ENCODE measurements around the gene SLC35F6. TPM values are rescaled to one million over a fixed set of nuclear protein-coding genes. Genes with fewer than 3 reads are reported as not detected.

SLC35F6 gene
- total and polyA plus RNA-seq, 9 of the 15 experiments (the other 6 are each of a cell fraction or from before 2014, with no cell fraction given): 11.9 to 47.3 (median 22.5) TPM

DNA sequence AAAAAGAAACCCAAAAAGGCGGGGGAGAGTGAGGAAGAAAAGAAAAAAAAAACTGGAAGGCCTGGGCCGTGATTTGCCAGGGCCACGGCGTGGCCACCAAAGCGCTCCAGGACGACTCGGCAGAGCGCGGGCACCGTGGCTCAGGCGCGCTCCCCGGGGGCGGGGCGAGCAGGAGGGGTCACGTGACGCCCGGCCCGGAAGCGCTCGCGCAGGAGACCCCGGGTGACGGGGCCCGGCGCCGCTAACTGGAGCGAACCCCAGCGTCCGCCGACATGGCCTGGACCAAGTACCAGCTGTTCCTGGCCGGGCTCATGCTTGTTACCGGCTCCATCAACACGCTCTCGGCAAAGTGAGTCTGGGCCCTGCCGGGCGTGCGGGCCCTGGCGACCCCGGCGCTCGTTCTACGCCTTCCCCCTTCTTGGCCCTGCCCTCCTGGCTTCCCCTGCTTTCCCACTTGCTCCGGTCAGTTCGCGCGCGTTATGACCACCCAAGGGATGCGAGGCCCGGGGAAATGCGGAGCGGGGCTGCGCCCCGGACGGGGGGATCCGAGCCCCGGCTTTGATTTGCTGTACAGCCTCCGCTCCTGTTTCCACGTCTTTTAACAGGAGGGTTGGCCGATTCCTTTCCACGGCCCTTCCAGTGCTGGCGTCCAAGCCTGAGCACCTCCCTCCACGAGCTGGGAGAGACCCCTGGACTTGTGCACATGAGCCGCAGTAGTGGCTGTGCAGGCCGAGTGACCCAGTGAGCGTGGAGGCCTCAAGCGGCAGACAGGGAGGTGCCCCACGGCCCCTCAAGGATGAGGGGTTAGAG lies at the start of gene SLC35F6 (continued):
- peak; percentile 79 to 82 for TF ChIP-seq NRF1 (conservative IDR thresholded peaks at IDR 0.05 in 1 of 2, IDR thresholded peaks at IDR 0.05 in 1 of 2)
- no peak for TF ChIP-seq HDAC8 (tag; IDR thresholded peaks at IDR 0.05)
- peak; percentile 86 for TF ChIP-seq ELF1 (tag; IDR thresholded peaks at IDR 0.05)
- TF ChIP-seq ERF (CRISPR knock-in tag; IDR thresholded peaks at IDR 0.05): no peak
- peak; percentile 67 for TF ChIP-seq SP1 (CRISPR knock-in tag; IDR thresholded peaks at IDR 0.05)
- peak; percentile 1 for TF ChIP-seq ZNF766 (CRISPR knock-in tag; conservative IDR thresholded peaks at IDR 0.05)
- peak; percentile 55; the same call in 1 of the 2 replicates for TF ChIP-seq SREBF1 (IDR thresholded peaks at IDR 0.05; ENCODE audit: borderline replicate concordance, low read depth, low read length)
- no peak for TF ChIP-seq FOXM1 (IDR thresholded peaks at IDR 0.05; ENCODE audit: low read depth)
- TF ChIP-seq FOXM1 (CRISPR knock-in tag; IDR thresholded peaks at IDR 0.05; ENCODE audit: low read depth): peak; percentile 80; the same call in 1 of the 2 replicates
- no peak for TF ChIP-seq NR2F6 (CRISPR knock-in tag; IDR thresholded peaks at IDR 0.05)
- TF ChIP-seq, protein P1, sequence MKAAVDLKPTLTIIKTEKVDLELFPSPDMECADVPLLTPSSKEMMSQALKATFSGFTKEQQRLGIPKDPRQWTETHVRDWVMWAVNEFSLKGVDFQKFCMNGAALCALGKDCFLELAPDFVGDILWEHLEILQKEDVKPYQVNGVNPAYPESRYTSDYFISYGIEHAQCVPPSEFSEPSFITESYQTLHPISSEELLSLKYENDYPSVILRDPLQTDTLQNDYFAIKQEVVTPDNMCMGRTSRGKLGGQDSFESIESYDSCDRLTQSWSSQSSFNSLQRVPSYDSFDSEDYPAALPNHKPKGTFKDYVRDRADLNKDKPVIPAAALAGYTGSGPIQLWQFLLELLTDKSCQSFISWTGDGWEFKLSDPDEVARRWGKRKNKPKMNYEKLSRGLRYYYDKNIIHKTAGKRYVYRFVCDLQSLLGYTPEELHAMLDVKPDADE (conservative IDR thresholded peaks at IDR 0.05; ENCODE audit: control insufficient read depth, low read depth, low read length): peak; percentile 65
- TF ChIP-seq, protein P2, sequence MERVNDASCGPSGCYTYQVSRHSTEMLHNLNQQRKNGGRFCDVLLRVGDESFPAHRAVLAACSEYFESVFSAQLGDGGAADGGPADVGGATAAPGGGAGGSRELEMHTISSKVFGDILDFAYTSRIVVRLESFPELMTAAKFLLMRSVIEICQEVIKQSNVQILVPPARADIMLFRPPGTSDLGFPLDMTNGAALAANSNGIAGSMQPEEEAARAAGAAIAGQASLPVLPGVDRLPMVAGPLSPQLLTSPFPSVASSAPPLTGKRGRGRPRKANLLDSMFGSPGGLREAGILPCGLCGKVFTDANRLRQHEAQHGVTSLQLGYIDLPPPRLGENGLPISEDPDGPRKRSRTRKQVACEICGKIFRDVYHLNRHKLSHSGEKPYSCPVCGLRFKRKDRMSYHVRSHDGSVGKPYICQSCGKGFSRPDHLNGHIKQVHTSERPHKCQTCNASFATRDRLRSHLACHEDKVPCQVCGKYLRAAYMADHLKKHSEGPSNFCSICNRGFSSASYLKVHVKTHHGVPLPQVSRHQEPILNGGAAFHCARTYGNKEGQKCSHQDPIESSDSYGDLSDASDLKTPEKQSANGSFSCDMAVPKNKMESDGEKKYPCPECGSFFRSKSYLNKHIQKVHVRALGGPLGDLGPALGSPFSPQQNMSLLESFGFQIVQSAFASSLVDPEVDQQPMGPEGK (CRISPR knock-in tag; IDR thresholded peaks at IDR 0.05; ENCODE audit: borderline replicate concordance): no peak
- no peak for TF ChIP-seq KDM4B (IDR thresholded peaks at IDR 0.05; ENCODE audit: borderline replicate concordance in 2 of 2, low read depth in 1 of 2)
- TF ChIP-seq GABPA (tag; conservative IDR thresholded peaks at IDR 0.05; ENCODE audit: low read depth): peak; percentile 82
- peak; percentile 17; the same call in 1 of the 2 replicates for TF ChIP-seq ESRRA (IDR thresholded peaks at IDR 0.05; ENCODE audit: borderline replicate concordance, low read depth)
- TF ChIP-seq, protein P3, sequence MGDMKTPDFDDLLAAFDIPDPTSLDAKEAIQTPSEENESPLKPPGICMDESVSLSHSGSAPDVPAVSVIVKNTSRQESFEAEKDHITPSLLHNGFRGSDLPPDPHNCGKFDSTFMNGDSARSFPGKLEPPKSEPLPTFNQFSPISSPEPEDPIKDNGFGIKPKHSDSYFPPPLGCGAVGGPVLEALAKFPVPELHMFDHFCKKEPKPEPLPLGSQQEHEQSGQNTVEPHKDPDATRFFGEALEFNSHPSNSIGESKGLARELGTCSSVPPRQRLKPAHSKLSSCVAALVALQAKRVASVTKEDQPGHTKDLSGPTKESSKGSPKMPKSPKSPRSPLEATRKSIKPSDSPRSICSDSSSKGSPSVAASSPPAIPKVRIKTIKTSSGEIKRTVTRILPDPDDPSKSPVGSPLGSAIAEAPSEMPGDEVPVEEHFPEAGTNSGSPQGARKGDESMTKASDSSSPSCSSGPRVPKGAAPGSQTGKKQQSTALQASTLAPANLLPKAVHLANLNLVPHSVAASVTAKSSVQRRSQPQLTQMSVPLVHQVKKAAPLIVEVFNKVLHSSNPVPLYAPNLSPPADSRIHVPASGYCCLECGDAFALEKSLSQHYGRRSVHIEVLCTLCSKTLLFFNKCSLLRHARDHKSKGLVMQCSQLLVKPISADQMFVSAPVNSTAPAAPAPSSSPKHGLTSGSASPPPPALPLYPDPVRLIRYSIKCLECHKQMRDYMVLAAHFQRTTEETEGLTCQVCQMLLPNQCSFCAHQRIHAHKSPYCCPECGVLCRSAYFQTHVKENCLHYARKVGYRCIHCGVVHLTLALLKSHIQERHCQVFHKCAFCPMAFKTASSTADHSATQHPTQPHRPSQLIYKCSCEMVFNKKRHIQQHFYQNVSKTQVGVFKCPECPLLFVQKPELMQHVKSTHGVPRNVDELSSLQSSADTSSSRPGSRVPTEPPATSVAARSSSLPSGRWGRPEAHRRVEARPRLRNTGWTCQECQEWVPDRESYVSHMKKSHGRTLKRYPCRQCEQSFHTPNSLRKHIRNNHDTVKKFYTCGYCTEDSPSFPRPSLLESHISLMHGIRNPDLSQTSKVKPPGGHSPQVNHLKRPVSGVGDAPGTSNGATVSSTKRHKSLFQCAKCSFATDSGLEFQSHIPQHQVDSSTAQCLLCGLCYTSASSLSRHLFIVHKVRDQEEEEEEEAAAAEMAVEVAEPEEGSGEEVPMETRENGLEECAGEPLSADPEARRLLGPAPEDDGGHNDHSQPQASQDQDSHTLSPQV (IDR thresholded peaks at IDR 0.05): 0 out of 2 replicates have a peak, but pooled peaks have one; percentile 41
- TF ChIP-seq NR4A1 (CRISPR knock-in tag; IDR thresholded peaks at IDR 0.05): no peak
- peak; percentile 46; the same call in 1 of the 2 replicates for TF ChIP-seq NR4A1 (tag; IDR thresholded peaks at IDR 0.05)
- no peak for TF ChIP-seq KLF6 (CRISPR knock-in tag; IDR thresholded peaks at IDR 0.05; ENCODE audit: borderline replicate concordance)
- peak; percentile 66; the same call in 1 of the 2 replicates for TF ChIP-seq POLR2H (tag; IDR thresholded peaks at IDR 0.05; ENCODE audit: low read depth)

Measured in K562 (cell line).